Ishikawa (cell line): Measurements from ENCODE around the gene PLEKHG4.

Experiments
- CEBPB ChIP-seq: IDR thresholded peaks from 2 replicates; pipeline ENCODE4 v1.6.1; 2012
- CREB1 ChIP-seq: IDR thresholded peaks from 2 replicates; pipeline ENCODE4 v1.6.1; 2012; ENCODE audit warnings: low read depth
- EGR1 ChIP-seq: IDR thresholded peaks from 2 replicates; pipeline ENCODE4 v1.6.1; 2012
- EP300 ChIP-seq: IDR thresholded peaks from 2 replicates; pipeline ENCODE4 v1.6.1; 2012; ENCODE audit warnings: borderline replicate concordance
- FOXM1 ChIP-seq: IDR thresholded peaks from 2 replicates; pipeline ENCODE4 v1.6.1; 2012; ENCODE audit warnings: low read depth, borderline replicate concordance
- MAX ChIP-seq: IDR thresholded peaks from 2 replicates; pipeline ENCODE4 v1.6.1; 2012
- NFIC ChIP-seq: IDR thresholded peaks from 2 replicates; pipeline ENCODE4 v1.6.1; 2012
- RAD21 ChIP-seq: IDR thresholded peaks from 2 replicates; pipeline ENCODE4 v1.6.1; 2012; ENCODE audit warnings: low read depth
- REST ChIP-seq: IDR thresholded peaks from 2 replicates; pipeline ENCODE4 v1.6.1; 2012; ENCODE audit warnings: low read depth, mild to moderate bottlenecking
- TAF1 ChIP-seq: IDR thresholded peaks from 2 replicates; pipeline ENCODE4 v1.6.1; 2012; ENCODE audit warnings: low read depth, mild to moderate bottlenecking
- TCF12 ChIP-seq: IDR thresholded peaks from 2 replicates; pipeline ENCODE4 v1.6.1; 2012; ENCODE audit warnings: low read depth
- TEAD4 ChIP-seq: IDR thresholded peaks from 2 replicates; pipeline ENCODE4 v1.6.1; 2012
- USF1 ChIP-seq: IDR thresholded peaks from 2 replicates; pipeline ENCODE4 v1.6.1; 2012
- YY1 ChIP-seq: IDR thresholded peaks from 2 replicates; pipeline ENCODE4 v1.6.1; 2012; ENCODE audit warnings: low read depth
- ZBTB7A ChIP-seq: IDR thresholded peaks from 2 replicates; pipeline ENCODE4 v1.6.1; 2012; ENCODE audit warnings: low read depth

The PLEKHG4 gene

GRCh38 chr16:67329901-67330300 is 50.6 kb downstream of the PLEKHG4 start:
- TF ChIP-seq CREB1: no peak
- TF ChIP-seq YY1: no peak
- no peak for TF ChIP-seq EP300
- TF ChIP-seq MAX: no peak
- TF ChIP-seq NFIC: no peak
- TF ChIP-seq EGR1: no peak

GRCh38 chr16:67333315-67333714 is 54.0 kb downstream of the PLEKHG4 start:
- TF ChIP-seq EP300 (no peak), EGR1 (no peak), MAX (no peak), FOXM1 (no peak), NFIC (no peak), TEAD4 (no peak), USF1 (no peak), REST (no peak), CEBPB (no peak)

- TF ChIP-seq FOXM1: no peak
- TF ChIP-seq USF1: no peak
Observed at GRCh38 chr16:67336116-67336515, 56.8 kb downstream of the PLEKHG4 start.

- TF ChIP-seq NFIC (no peak), YY1 (no peak), TCF12 (no peak), CEBPB (no peak), EGR1 (no peak), RAD21 (no peak), EP300 (no peak), FOXM1 (no peak), CREB1 (no peak), REST (no peak), ZBTB7A (no peak), TAF1 (no peak), TEAD4 (no peak), MAX (no peak), USF1 (no peak)
Observed at GRCh38 chr16:67336648-67337047, 57.3 kb downstream of the PLEKHG4 start.
